BJ (cell line): ENCODE results near the gene RAP1GAP. TPM values are rescaled to one million over a fixed set of nuclear protein-coding genes. Genes with fewer than 3 reads are reported as not detected.
A peak's percentile ranks its signal among the peaks of the same experiment; 100 is the strongest.

ENCODE experiments used
- CTCF ChIA-PET: fragments of 350-600 bp; formaldehyde crosslinking; extraction: SDS; loops from one replicate; lab custom pipeline; 2021; ENCODE audit warnings: antibody characterized with exemption, inconsistent platforms; lab: Yijun Ruan, JAX
- POLR2A ChIA-PET: fragments of 300-600 bp; sonication (Branson Sonifier 250); formaldehyde crosslinking; extraction: SDS; loops from one replicate; lab custom pipeline; 2021; ENCODE audit warnings: antibody characterized with exemption; lab: Charles Lee
- DNase-seq: peaks from one replicate; pipeline ENCODE4 v3.0.0-alpha.2; 2011; ENCODE audit warnings: low read depth
- H3K27me3 ChIP-seq: 2 replicates; pipeline ENCODE4 v1.6.0; 2011; ENCODE audit warnings: low read length; ENCODE audit not compliant: control insufficient read depth, insufficient read depth
- H3K36me3 ChIP-seq: 2 replicates; pipeline ENCODE4 v1.5.1; 2011; ENCODE audit warnings: low read length; ENCODE audit not compliant: control insufficient read depth, insufficient read depth
- H3K4me3 ChIP-seq: 2 replicates; pipeline ENCODE4 v1.5.1; 2011; ENCODE audit warnings: low read depth, mild to moderate bottlenecking, control low read depth, low read length
- CTCF ChIP-seq: IDR thresholded peaks from 2 replicates; pipeline ENCODE4 v1.5.1; 2011; ENCODE audit warnings: low read depth, mild to moderate bottlenecking, control low read depth, inconsistent platforms, low read length, moderate library complexity; ENCODE audit not compliant: insufficient read depth
- polyA plus RNA-seq: library from polyadenylated mRNA; depleted of rRNA; stranded (reverse); fragments of >200 nt; gene quantifications from 2 replicates; pipeline ENCODE4 v1.2.3, GENCODE V29; 2011

RAP1GAP gene
- polyA plus RNA-seq, 1 experiment, result 0.16 TPM

GRCh38 chr1:21622466-21623315 is 46.5 kb downstream of the RAP1GAP start:
- CTCF ChIA-PET, result interaction anchor here (0.6 to 1.5 kb wide), 3 partner anchors 11 to 252 kb away, joined by 3 to 4 read pairs (median 3); no protein-coding TSS in a partner anchor
- POLR2A ChIA-PET, result no interaction called here

GRCh38 chr1:21621761-21622436 is 47.3 kb downstream of the RAP1GAP start:
- Histone ChIP-seq H3K36me3 (no peaks in the 10 kb centered on the region), H3K4me3 (no peak overlapping the region; the same call in 1 of the 2 replicates), H3K27me3 (peaks cover 12% of the 10 kb centered on the region; the same call in 1 of the 2 replicates)
- ChIA-PET CTCF (interaction anchor here (0.6 to 1.2 kb wide), 3 partner anchors 11 to 251 kb away, joined by 3 to 4 read pairs (median 3); no protein-coding TSS in a partner anchor), POLR2A (no interaction called here)
- no peak for TF ChIP-seq CTCF
- DNase-seq, result no peak

More at GRCh38 chr1:21622466-21623315, 46.5 kb downstream of the RAP1GAP start:
- no peak for TF ChIP-seq CTCF
- peak overlapping the region; percentile 25 for H3K4me3 ChIP-seq
- no peaks in the 10 kb centered on the region for H3K36me3 ChIP-seq
- no peak for DNase-seq
- peaks cover 12% of the 10 kb centered on the region; the same call in 1 of the 2 replicates for H3K27me3 ChIP-seq

GRCh38 chr1:21621051-21621450 is 48.1 kb downstream of the RAP1GAP start:
- ChIA-PET POLR2A (no interaction called here), CTCF (interaction anchor here (1.2 kb wide), 1 partner anchor 10 kb away, joined by 3 read pairs; no protein-coding TSS in a partner anchor)
- H3K36me3 ChIP-seq, result no peaks in the 10 kb centered on the region
- no peak overlapping the region for H3K4me3 ChIP-seq
- no peak for DNase-seq
- TF ChIP-seq CTCF, result no peak
- peaks cover 12% of the 10 kb centered on the region; the same call in 1 of the 2 replicates for H3K27me3 ChIP-seq

- Histone ChIP-seq H3K36me3 (no peaks in the 10 kb centered on the region), H3K4me3 (no peak overlapping the region), H3K27me3 (peaks cover 12% of the 10 kb centered on the region; the same call in 1 of the 2 replicates)
- ChIA-PET CTCF (interaction anchor here (1.3 kb wide), 1 partner anchor 114 kb away, joined by 4 read pairs; no protein-coding TSS in a partner anchor), POLR2A (no interaction called here)
- DNase-seq, result no peak
- TF ChIP-seq CTCF, result no peak
These were observed 48.7 kb downstream of the RAP1GAP start for GRCh38 chr1:21620496-21620895.

- Histone ChIP-seq H3K36me3 (no peaks in the 10 kb centered on the region), H3K27me3 (peaks cover 12% of the 10 kb centered on the region; the same call in 1 of the 2 replicates), H3K4me3 (no peak overlapping the region)
- no peak for DNase-seq
- CTCF ChIA-PET, result interaction anchor here (1.3 kb wide), 1 partner anchor 113 kb away, joined by 4 read pairs; no protein-coding TSS in a partner anchor
- POLR2A ChIA-PET, result no interaction called here
- TF ChIP-seq CTCF, result no peak
These were observed 49.1 kb downstream of the RAP1GAP start for GRCh38 chr1:21620011-21620410.
